Liver (tissue), 3 donors: Measurements from ENCODE around the gene ENAM.
"Not testable (repeated sequence)": the region's sequence is repeated elsewhere in the genome, so short reads cannot be mapped to it uniquely, and the experiment has no call there.

Experiments used
- JUND ChIP-seq, 2 donors: IDR thresholded peaks; 2 replicates each; pipeline ENCODE4 v1.6.1; 2016; ENCODE audit warnings: antibody characterized with exemption in 2 of 2
- RAD21 ChIP-seq, 2 donors: IDR thresholded peaks; 2 replicates each; pipeline ENCODE4 v1.6.1; 2016; ENCODE audit warnings: antibody characterized with exemption in 2 of 2, mild to moderate bottlenecking in 2 of 2
- SP1 ChIP-seq: IDR thresholded peaks from 2 replicates; pipeline ENCODE4 v1.6.1; 2018; ENCODE audit warnings: antibody characterized with exemption, mild to moderate bottlenecking
- TAF1 ChIP-seq: conservative IDR thresholded peaks from 2 replicates; pipeline ENCODE4 v1.6.1; 2016; ENCODE audit warnings: antibody characterized with exemption, mild to moderate bottlenecking
- YY1 ChIP-seq: IDR thresholded peaks from 2 replicates; pipeline ENCODE4 v1.6.1; 2016; ENCODE audit warnings: antibody characterized with exemption, mild to moderate bottlenecking
- TF ChIP-seq, protein P1 (sequence below): fragments of 150-350 bp; IDR thresholded peaks from 2 replicates; pipeline ENCODE4 v1.5.1; 2017; ENCODE audit warnings: improper control_type of control experiment, low read depth, low read length; ENCODE audit not compliant: missing input control
- TF ChIP-seq, protein P2 (sequence below): IDR thresholded peaks from 2 replicates; pipeline ENCODE4 v1.6.1; 2016; ENCODE audit warnings: antibody characterized with exemption
- TF ChIP-seq, protein P3 (sequence below): IDR thresholded peaks from 2 replicates; pipeline ENCODE4 v1.6.1; 2016; ENCODE audit warnings: antibody characterized with exemption
- donor health status: healthy.
- donor health status: healthy.

DNA sequence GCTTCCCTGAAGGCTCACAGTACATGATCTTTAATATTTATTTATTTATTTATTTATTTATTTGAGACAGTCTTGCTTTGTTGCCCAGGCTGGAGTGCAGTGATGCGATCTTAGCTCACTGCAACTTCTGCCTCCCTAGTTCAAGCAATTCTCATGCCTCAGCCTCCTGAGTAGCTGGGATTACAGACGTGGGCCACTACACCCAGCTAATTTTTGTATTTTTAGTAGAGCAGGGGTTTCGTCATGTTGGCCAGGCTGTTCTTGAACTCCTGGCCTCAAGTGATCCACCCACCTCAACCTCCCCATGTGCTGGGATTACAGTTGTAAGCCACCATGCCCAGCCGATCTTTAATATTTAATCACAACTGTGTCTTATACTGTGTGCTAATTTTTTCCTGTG, 22.2 kb downstream of the ENAM start:
- TF ChIP-seq, protein P1, sequence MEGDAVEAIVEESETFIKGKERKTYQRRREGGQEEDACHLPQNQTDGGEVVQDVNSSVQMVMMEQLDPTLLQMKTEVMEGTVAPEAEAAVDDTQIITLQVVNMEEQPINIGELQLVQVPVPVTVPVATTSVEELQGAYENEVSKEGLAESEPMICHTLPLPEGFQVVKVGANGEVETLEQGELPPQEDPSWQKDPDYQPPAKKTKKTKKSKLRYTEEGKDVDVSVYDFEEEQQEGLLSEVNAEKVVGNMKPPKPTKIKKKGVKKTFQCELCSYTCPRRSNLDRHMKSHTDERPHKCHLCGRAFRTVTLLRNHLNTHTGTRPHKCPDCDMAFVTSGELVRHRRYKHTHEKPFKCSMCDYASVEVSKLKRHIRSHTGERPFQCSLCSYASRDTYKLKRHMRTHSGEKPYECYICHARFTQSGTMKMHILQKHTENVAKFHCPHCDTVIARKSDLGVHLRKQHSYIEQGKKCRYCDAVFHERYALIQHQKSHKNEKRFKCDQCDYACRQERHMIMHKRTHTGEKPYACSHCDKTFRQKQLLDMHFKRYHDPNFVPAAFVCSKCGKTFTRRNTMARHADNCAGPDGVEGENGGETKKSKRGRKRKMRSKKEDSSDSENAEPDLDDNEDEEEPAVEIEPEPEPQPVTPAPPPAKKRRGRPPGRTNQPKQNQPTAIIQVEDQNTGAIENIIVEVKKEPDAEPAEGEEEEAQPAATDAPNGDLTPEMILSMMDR = not testable (repeated sequence)
- not testable (repeated sequence) for TF ChIP-seq RAD21 (IDR thresholded peaks at IDR 0.05); TAF1; JUND (IDR thresholded peaks at IDR 0.05); YY1; SP1
- TF ChIP-seq, protein P2, sequence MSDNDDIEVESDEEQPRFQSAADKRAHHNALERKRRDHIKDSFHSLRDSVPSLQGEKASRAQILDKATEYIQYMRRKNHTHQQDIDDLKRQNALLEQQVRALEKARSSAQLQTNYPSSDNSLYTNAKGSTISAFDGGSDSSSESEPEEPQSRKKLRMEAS = not testable (repeated sequence)
- TF ChIP-seq, protein P3, sequence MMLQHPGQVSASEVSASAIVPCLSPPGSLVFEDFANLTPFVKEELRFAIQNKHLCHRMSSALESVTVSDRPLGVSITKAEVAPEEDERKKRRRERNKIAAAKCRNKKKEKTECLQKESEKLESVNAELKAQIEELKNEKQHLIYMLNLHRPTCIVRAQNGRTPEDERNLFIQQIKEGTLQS = not testable (repeated sequence)
